ENCODE results near the gene ZNF236.
"Not testable (repeated sequence)": the region's sequence is repeated elsewhere in the genome, so short reads cannot be mapped to it uniquely, and the experiment has no call there.

Gene ZNF236

GRCh38 chr18:76988031-76988826 lies 165.9 kb downstream of the ZNF236 start:
- DNase-seq (ENCODE audit: low read depth in 2 of 2) = no peak

GRCh38 chr18:76988827-76989646 lies 166.7 kb downstream of the ZNF236 start:
- no peak for DNase-seq (ENCODE audit: low read depth in 2 of 2)

GRCh38 chr18:76989647-76990190 lies 167.4 kb downstream of the ZNF236 start:
- no peak for DNase-seq (ENCODE audit: low read depth in 2 of 2)

- DNase-seq (ENCODE audit: low read depth in 2 of 2) = not testable (repeated sequence)
Observed at GRCh38 chr18:76990343-76991020, 168.1 kb downstream of the ZNF236 start.

GRCh38 chr18:76991021-76991688 lies 168.8 kb downstream of the ZNF236 start:
- no peak for DNase-seq (ENCODE audit: low read depth in 2 of 2)

GRCh38 chr18:76992226-76993084 lies 170.1 kb downstream of the ZNF236 start:
- DNase-seq (ENCODE audit: low read depth in 2 of 2) = no peak

- no peak for DNase-seq (ENCODE audit: low read depth in 2 of 2)
Observed at GRCh38 chr18:76993085-76993382, 170.7 kb downstream of the ZNF236 start.

- DNase-seq (ENCODE audit: low read depth in 2 of 2) = no peak
Observed at GRCh38 chr18:76993573-76993972, 171.2 kb downstream of the ZNF236 start.

GRCh38 chr18:76994086-76994654 lies 171.8 kb downstream of the ZNF236 start:
- no peak for DNase-seq (ENCODE audit: low read depth in 2 of 2)

GRCh38 chr18:76995896-76996295 lies 173.5 kb downstream of the ZNF236 start:
- no peak for DNase-seq (ENCODE audit: low read depth in 2 of 2)

GRCh38 chr18:76996429-76996828 lies 174.1 kb downstream of the ZNF236 start:
- DNase-seq (ENCODE audit: low read depth in 2 of 2) = no peak

- no peak for DNase-seq (ENCODE audit: low read depth in 2 of 2)
Observed at GRCh38 chr18:76997951-76998808, 175.8 kb downstream of the ZNF236 start.

- no peak for DNase-seq (ENCODE audit: low read depth in 2 of 2)
Observed at GRCh38 chr18:76999077-76999476, 176.7 kb downstream of the ZNF236 start.

- peak in 1 of 2 experiments; percentile 33 for DNase-seq (ENCODE audit: low read depth in 2 of 2)
Observed at GRCh38 chr18:77000527-77000926, 178.2 kb downstream of the ZNF236 start.

GRCh38 chr18:77001041-77001440 lies 178.7 kb downstream of the ZNF236 start:
- no peak for DNase-seq (ENCODE audit: low read depth in 2 of 2)

GRCh38 chr18:77001979-77002378 lies 179.6 kb downstream of the ZNF236 start:
- DNase-seq (ENCODE audit: low read depth in 2 of 2) = no peak

GRCh38 chr18:77002496-77002895 lies 180.1 kb downstream of the ZNF236 start:
- DNase-seq (ENCODE audit: low read depth in 2 of 2) = no peak

- DNase-seq (ENCODE audit: low read depth in 2 of 2) = no peak
Observed at GRCh38 chr18:77003316-77003715, 181.0 kb downstream of the ZNF236 start.

All from stimulated activated CD4-positive, alpha-beta T cell treated with anti-CD3 and anti-CD28 coated beads, Interleukin-12 subunit alpha, Interleukin-12 subunit beta, amount 100 ng/mL, for 24 hours (primary cell).